MG63 (cell line): ENCODE data around the gene PIKFYVE. TPM values are rescaled to one million over a fixed set of nuclear protein-coding genes. Genes with fewer than 3 reads are reported as not detected.

Experiments
- DNase-seq: peaks from one replicate; pipeline ENCODE4 v3.0.0-alpha.2; 2020
- H3K27me3 ChIP-seq: fragments of 250-450 bp; sonication (Bioruptor Pico); 2 replicates; pipeline ENCODE4 v1.5.1; 2020; ENCODE audit warnings: mild to moderate bottlenecking, moderate library complexity
- H3K36me3 ChIP-seq: fragments of 250-450 bp; sonication (Bioruptor Pico); 2 replicates; pipeline ENCODE4 v1.5.1; 2020; ENCODE audit warnings: mild to moderate bottlenecking, moderate library complexity
- H3K4me3 ChIP-seq: fragments of 250-450 bp; sonication (Bioruptor Pico); 2 replicates; pipeline ENCODE4 v1.5.1; 2020; ENCODE audit warnings: mild to moderate bottlenecking, moderate library complexity
- H3K9me3 ChIP-seq: fragments of 250-450 bp; sonication (Bioruptor Pico); 2 replicates; pipeline ENCODE4 v1.5.1; 2020; ENCODE audit warnings: mild to moderate bottlenecking, moderate library complexity
- total RNA-seq: library from RNA; depleted of rRNA; stranded (reverse); fragments of >200 nt; shearing (Covaris generic); gene quantifications from 2 replicates; pipeline ENCODE4 v1.2.3, GENCODE V29; 2014; ENCODE audit warnings: low replicate concordance

The PIKFYVE gene
- total RNA-seq, 1 experiment from 2014 or later: 7.1 TPM

GRCh38 chr2:208269091-208269490 is 3.0 kb downstream of the PIKFYVE start:
- DNase-seq: no peak
- no peaks in the 10 kb centered on the region for H3K9me3 ChIP-seq
- H3K27me3 ChIP-seq: no peaks in the 10 kb centered on the region
- peaks cover 25% of the 10 kb centered on the region for H3K36me3 ChIP-seq
- H3K4me3 ChIP-seq: no peak overlapping the region

GRCh38 chr2:208274748-208275147 is 8.7 kb downstream of the PIKFYVE start:
- H3K36me3 ChIP-seq: peaks cover 76% of the 10 kb centered on the region
- no peaks in the 10 kb centered on the region for H3K27me3 ChIP-seq
- no peak overlapping the region for H3K4me3 ChIP-seq

DNA sequence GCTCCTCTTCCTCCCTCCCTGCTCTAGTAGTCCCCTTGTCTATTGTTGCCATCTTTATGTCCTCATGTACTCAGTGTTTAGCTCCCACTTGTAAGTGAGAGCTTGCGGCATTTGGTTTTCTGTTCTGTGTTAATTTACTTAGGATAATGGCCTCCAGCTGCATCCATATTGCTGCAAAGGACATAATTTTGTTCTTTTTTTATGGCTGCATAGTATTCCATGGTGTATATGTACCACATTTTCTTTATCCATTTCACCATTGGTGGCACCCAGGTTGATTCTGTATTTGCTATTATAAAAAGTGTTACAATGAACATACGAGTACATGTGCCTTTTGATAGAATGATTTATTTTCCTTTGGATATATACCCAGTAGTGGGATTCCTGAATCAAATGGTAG is 12.5 kb downstream of the PIKFYVE start:
- no peak for DNase-seq
- no peaks in the 10 kb centered on the region for H3K27me3 ChIP-seq
- peaks cover 81% of the 10 kb centered on the region for H3K36me3 ChIP-seq
- no peaks in the 10 kb centered on the region for H3K9me3 ChIP-seq
- no peak overlapping the region for H3K4me3 ChIP-seq

More at GRCh38 chr2:208274748-208275147, 8.7 kb downstream of the PIKFYVE start:
- no peaks in the 10 kb centered on the region for H3K9me3 ChIP-seq
- DNase-seq: no peak

DNA sequence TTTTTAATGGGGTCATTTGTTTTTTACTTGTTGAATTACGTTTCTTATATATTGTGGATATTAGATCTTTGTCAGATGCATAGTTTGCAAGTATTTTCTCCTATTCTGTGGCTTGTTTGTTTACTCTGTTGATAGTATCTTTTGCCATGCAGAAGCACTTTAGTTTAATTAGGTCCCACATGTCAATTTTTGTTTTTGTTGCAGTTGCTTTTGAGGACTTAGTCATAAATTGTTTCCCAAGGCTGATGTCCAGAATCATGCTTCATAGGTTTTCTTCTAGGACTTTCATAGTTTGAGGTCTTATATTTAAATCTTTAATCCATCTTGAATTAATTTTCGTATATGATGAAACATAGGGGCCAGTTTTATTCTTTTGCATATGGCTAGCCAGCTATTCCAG is 13.2 kb downstream of the PIKFYVE start:
- Histone ChIP-seq H3K9me3 (no peaks in the 10 kb centered on the region), H3K36me3 (peaks cover 74% of the 10 kb centered on the region), H3K4me3 (no peak overlapping the region), H3K27me3 (no peaks in the 10 kb centered on the region)
- DNase-seq: no peak

GRCh38 chr2:208280234-208280633 is 14.2 kb downstream of the PIKFYVE start:
- DNase-seq: no peak
- H3K9me3 ChIP-seq: no peaks in the 10 kb centered on the region
- peaks cover 65% of the 10 kb centered on the region for H3K36me3 ChIP-seq
- H3K4me3 ChIP-seq: no peak overlapping the region
- H3K27me3 ChIP-seq: no peaks in the 10 kb centered on the region

GRCh38 chr2:208280933-208281332 is 14.9 kb downstream of the PIKFYVE start:
- Histone ChIP-seq H3K4me3 (no peak overlapping the region), H3K9me3 (no peaks in the 10 kb centered on the region), H3K27me3 (no peaks in the 10 kb centered on the region), H3K36me3 (peaks cover 64% of the 10 kb centered on the region)
- DNase-seq: no peak

DNA sequence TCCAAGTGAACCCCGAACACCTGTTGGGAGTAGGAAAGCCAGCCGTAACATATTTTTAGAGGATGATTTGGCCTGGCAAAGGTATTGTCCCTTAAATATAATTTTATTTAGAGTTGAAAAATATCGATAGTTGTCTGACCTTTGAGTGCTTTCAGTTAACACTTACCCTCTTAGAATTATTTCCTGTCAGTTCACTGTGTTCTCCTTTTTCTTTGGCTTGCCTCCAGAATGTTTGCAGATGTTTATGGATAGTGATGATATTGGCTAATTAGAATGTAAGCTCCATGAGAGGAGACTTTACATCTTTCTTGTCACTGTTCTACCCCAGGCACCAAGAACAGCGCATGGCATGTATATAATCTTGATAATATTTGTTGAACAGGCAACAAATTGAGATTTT is 19.8 kb downstream of the PIKFYVE start:
- Histone ChIP-seq H3K9me3 (peaks cover under 1% of the 10 kb centered on the region; the same call in 1 of the 2 replicates), H3K4me3 (no peak overlapping the region), H3K36me3 (peaks cover 55% of the 10 kb centered on the region), H3K27me3 (no peaks in the 10 kb centered on the region)
- no peak for DNase-seq

DNA sequence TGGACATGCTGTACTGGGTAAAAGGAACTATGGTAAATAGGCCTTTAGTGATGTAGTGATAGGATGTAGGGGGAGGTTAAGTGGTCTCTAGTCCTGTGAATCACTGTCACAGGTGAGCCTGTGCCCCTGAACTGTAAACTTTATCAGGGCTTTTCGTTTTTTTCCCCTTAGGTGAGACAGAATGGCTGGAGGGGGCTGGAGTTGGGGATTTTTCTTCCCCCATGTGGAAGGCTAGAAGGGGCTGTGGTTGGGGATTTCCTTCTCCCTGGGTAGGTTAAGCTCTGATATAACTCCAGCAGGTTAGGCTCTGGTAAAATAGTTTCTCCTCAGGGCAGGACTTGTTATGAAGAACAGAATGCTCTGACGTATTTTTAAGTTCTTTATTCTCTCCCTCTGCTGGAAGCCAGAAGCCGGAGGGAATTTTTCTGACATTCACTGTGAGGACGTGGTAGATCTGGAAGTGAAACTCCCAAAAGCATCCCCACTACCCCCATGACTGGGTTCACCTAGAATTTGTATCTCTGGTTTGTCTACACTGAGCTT is 28.5 kb downstream of the PIKFYVE start:
- H3K4me3 ChIP-seq: no peak overlapping the region
- H3K27me3 ChIP-seq: no peaks in the 10 kb centered on the region
- peaks cover 3% of the 10 kb centered on the region; the same call in 1 of the 2 replicates for H3K9me3 ChIP-seq
- no peak for DNase-seq
- peaks cover 36% of the 10 kb centered on the region for H3K36me3 ChIP-seq

- DNase-seq: no peak
- Histone ChIP-seq H3K27me3 (no peaks in the 10 kb centered on the region), H3K4me3 (no peak overlapping the region), H3K36me3 (peaks cover 32% of the 10 kb centered on the region), H3K9me3 (peaks cover 3% of the 10 kb centered on the region; the same call in 1 of the 2 replicates)
Observed at GRCh38 chr2:208295834-208296233, 29.8 kb downstream of the PIKFYVE start.

GRCh38 chr2:208296610-208297009 is 30.6 kb downstream of the PIKFYVE start:
- Histone ChIP-seq H3K9me3 (no peaks in the 10 kb centered on the region), H3K36me3 (peaks cover 32% of the 10 kb centered on the region), H3K27me3 (no peaks in the 10 kb centered on the region), H3K4me3 (no peak overlapping the region)
- DNase-seq: no peak

GRCh38 chr2:208297961-208298360 is 31.9 kb downstream of the PIKFYVE start:
- H3K4me3 ChIP-seq: no peak overlapping the region
- no peak for DNase-seq
- no peaks in the 10 kb centered on the region for H3K9me3 ChIP-seq
- H3K27me3 ChIP-seq: no peaks in the 10 kb centered on the region
- peaks cover 38% of the 10 kb centered on the region for H3K36me3 ChIP-seq

- no peak overlapping the region for H3K4me3 ChIP-seq
- peaks cover 53% of the 10 kb centered on the region for H3K36me3 ChIP-seq
- DNase-seq: no peak
- H3K27me3 ChIP-seq: no peaks in the 10 kb centered on the region
- H3K9me3 ChIP-seq: no peaks in the 10 kb centered on the region
Observed at GRCh38 chr2:208300847-208301618, 35.0 kb downstream of the PIKFYVE start.

GRCh38 chr2:208304157-208304556 is 38.1 kb downstream of the PIKFYVE start:
- no peaks in the 10 kb centered on the region for H3K27me3 ChIP-seq
- peaks cover 45% of the 10 kb centered on the region for H3K36me3 ChIP-seq
- H3K4me3 ChIP-seq: no peak overlapping the region
- DNase-seq: no peak
- no peaks in the 10 kb centered on the region for H3K9me3 ChIP-seq

DNA sequence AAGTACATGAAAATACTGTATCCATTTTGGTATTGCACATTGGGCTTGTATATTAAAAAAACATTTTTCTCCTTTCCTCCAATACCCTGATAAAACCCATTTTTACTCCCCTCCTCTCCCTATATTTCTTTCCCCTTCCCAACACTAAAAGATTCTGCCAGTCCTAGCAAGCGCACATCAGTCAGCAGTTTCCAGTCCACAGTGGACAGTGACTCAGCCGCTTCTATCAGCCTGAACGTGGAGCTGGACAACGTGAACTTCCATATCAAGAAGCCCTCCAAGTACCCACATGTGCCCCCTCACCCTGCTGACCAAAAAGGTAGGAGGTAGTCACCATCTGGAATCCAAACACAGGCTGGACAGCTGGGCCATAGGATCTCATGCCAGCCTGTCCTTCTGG is 38.6 kb downstream of the PIKFYVE start:
- no peaks in the 10 kb centered on the region for H3K9me3 ChIP-seq
- no peak overlapping the region for H3K4me3 ChIP-seq
- peaks cover 42% of the 10 kb centered on the region for H3K36me3 ChIP-seq
- H3K27me3 ChIP-seq: no peaks in the 10 kb centered on the region
- DNase-seq: no peak

- H3K4me3 ChIP-seq: no peak overlapping the region
- peaks cover 29% of the 10 kb centered on the region for H3K36me3 ChIP-seq
- no peak for DNase-seq
- H3K27me3 ChIP-seq: no peaks in the 10 kb centered on the region
- H3K9me3 ChIP-seq: no peaks in the 10 kb centered on the region
Observed at GRCh38 chr2:208306291-208306690, 40.2 kb downstream of the PIKFYVE start.

DNA sequence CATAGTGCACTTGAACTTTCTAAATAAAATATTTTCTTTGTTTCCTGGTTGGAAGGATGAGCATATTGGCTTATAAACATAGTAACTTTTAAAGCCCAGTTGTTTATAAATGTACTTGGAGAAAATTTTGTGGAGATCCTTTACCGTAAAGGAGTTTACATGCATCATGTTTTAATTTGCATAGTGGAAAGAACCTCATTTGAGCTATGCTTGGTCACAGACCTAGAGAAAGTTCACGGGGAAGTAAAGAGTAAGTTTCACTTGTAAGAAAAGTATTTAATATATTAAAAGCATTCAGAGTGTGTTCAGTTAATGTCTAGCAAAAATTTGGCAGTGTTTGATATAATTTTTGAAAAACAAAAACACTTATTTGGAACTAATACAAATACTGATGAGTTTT is 45.3 kb downstream of the PIKFYVE start:
- H3K9me3 ChIP-seq: no peaks in the 10 kb centered on the region
- H3K27me3 ChIP-seq: no peaks in the 10 kb centered on the region
- no peak for DNase-seq
- peaks cover 16% of the 10 kb centered on the region for H3K36me3 ChIP-seq
- no peak overlapping the region for H3K4me3 ChIP-seq

DNA sequence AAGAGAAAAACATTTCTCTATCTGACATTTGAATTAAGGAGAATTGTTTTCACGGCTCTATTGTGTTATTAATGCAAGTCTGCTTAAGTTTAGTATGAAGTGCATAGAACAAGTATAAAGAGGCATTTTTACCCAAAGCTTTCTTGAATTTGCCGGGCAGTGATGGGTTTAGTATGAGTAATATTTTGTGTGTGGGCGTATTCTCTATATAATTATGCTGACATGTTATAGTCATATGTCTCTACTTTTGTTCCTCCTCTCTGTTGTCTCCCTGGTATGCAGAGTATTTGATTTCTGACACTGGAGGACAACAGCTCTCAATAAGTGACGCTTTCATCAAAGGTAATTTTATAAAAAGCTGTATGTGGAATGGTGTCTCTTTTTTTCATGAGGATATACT is 45.9 kb downstream of the PIKFYVE start:
- Histone ChIP-seq H3K36me3 (peaks cover 16% of the 10 kb centered on the region), H3K9me3 (no peaks in the 10 kb centered on the region)
- no peak for DNase-seq

More for the DNA sequence above, 45.9 kb downstream of the PIKFYVE start:
- Histone ChIP-seq H3K27me3 (no peaks in the 10 kb centered on the region), H3K4me3 (no peak overlapping the region)
